ENCODE measurements around the gene CHTF8. TPM values are rescaled to one million over a fixed set of nuclear protein-coding genes. Genes with fewer than 3 reads are reported as not detected.

The CHTF8 gene, protein sequence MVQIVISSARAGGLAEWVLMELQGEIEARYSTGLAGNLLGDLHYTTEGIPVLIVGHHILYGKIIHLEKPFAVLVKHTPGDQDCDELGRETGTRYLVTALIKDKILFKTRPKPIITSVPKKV
- total RNA-seq (10 to 100 TPM; 46.1 to 80.6 (median 55.6) TPM), polyA plus RNA-seq (10 to 100 TPM; 17.2 to 38.0 TPM)
- long read RNA-seq, donor 1, transcript CHTF8-205 (3 exons, 856 nt) = minor isoform, 6 of 28 reads
- long read RNA-seq, donor 1, transcript CHTF8-203 (4 exons, 2,903 nt) = major isoform, 12 of 28 reads
- long read RNA-seq, donor 1, transcript CHTF8-201 (1 exons, 2,561 nt) = minor isoform, 5 of 28 reads
- long read RNA-seq, donor 1, partial matches to known transcripts = 1 of 28 reads
- long read RNA-seq, donor 1, other reads (novel, unspliced or antisense) = 0 of 28 reads
- long read RNA-seq, donor 2, transcript CHTF8-203 (4 exons, 2,903 nt) = major isoform, 17 of 32 reads
- long read RNA-seq, donor 2, transcript CHTF8-205 (3 exons, 856 nt) = minor isoform, 7 of 32 reads
- long read RNA-seq, donor 2, partial matches to known transcripts = 1 of 32 reads
- long read RNA-seq, donor 2, other reads (novel, unspliced or antisense) = 2 of 32 reads
- long read RNA-seq, donor 3, transcript CHTF8-203 (4 exons, 2,903 nt) = major isoform, 35 of 83 reads
- long read RNA-seq, donor 3, transcript CHTF8-205 (3 exons, 856 nt) = minor isoform, 26 of 83 reads
- long read RNA-seq, donor 3, transcript CHTF8-201 (1 exons, 2,561 nt) = minor isoform, 12 of 83 reads
- long read RNA-seq, donor 3, partial matches to known transcripts = 1 of 83 reads
- long read RNA-seq, donor 3, other reads (novel, unspliced or antisense) = 4 of 83 reads

- TF ChIP-seq, protein P1, sequence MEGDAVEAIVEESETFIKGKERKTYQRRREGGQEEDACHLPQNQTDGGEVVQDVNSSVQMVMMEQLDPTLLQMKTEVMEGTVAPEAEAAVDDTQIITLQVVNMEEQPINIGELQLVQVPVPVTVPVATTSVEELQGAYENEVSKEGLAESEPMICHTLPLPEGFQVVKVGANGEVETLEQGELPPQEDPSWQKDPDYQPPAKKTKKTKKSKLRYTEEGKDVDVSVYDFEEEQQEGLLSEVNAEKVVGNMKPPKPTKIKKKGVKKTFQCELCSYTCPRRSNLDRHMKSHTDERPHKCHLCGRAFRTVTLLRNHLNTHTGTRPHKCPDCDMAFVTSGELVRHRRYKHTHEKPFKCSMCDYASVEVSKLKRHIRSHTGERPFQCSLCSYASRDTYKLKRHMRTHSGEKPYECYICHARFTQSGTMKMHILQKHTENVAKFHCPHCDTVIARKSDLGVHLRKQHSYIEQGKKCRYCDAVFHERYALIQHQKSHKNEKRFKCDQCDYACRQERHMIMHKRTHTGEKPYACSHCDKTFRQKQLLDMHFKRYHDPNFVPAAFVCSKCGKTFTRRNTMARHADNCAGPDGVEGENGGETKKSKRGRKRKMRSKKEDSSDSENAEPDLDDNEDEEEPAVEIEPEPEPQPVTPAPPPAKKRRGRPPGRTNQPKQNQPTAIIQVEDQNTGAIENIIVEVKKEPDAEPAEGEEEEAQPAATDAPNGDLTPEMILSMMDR (IDR thresholded peaks at IDR 0.05) = no peak
- peaks cover 0 to 38% (median 5%) of the 10 kb centered on the region in 9 donors for H3K36me3 ChIP-seq
- WGBS, 2 donors = 0 to 1% methylated on average over 59 to 78 of the region's 78 CpGs
- no peaks in the 10 kb centered on the region for H3K27me3 ChIP-seq
- DNase-seq = peak; percentile 87
- intact Hi-C loops (cut with DNase I) = loop anchor here in 1 of 10 donors (5.0 kb wide), 1 partner anchor 290 kb away; the partner anchor contains the start of gene TANGO6
- H3K4me1 ChIP-seq = peaks cover 4 to 39% (median 29%) of the 10 kb centered on the region in 9 donors
- H3K27ac ChIP-seq = peak within 1 kb of the TSS; percentile 82 to 97 (median 92)
- peak; percentile 94 to 97 (median 96) for ATAC-seq
- H3K4me3 ChIP-seq = peak within 1 kb of the TSS; percentile 54 to 99 (median 92)
- no peaks in the 10 kb centered on the region for H3K9me3 ChIP-seq
These were observed at the start of gene CHTF8, which contains the start of gene UTP4 for GRCh38 chr16:69132424-69133252. Gene CHTF8, minus strand, starts transcription at chr16:69132588. Its CDS starts 11,130 bp downstream, at chr16:69121458. Gene UTP4, plus strand, starts transcription at chr16:69132649. Its CDS starts 811 bp downstream, at chr16:69133460.

GRCh38 chr16:69180011-69180338, 47.6 kb upstream of the CHTF8 start:
- intact Hi-C loops (cut with DNase I) = loop anchor here in 1 of 10 donors (10.0 kb wide), 1 partner anchor 105 kb away; no protein-coding TSS in a partner anchor

GRCh38 chr16:69179328-69180010, 47.1 kb upstream of the CHTF8 start:
- intact Hi-C loops (cut with DNase I) = loop anchor here in 1 of 10 donors (10.0 kb wide), 1 partner anchor 105 kb away; no protein-coding TSS in a partner anchor
- TF ChIP-seq, protein P1 (IDR thresholded peaks at IDR 0.05) = no peak
- H3K4me1 ChIP-seq = peaks cover 0 to 30% (median 20%) of the 10 kb centered on the region in 9 donors

More at GRCh38 chr16:69180011-69180338, 47.6 kb upstream of the CHTF8 start:
- TF ChIP-seq, protein P1 (IDR thresholded peaks at IDR 0.05) = no peak
- peak overlapping the region; percentile 4 to 78 (median 36) for H3K27ac ChIP-seq
- H3K9me3 ChIP-seq = no peaks in the 10 kb centered on the region
- DNase-seq (no peak), ATAC-seq (peak in 5 of 8 donors; percentile 3 to 36 (median 10))
- no peaks in the 10 kb centered on the region for H3K36me3 ChIP-seq
- H3K4me1 ChIP-seq = peaks cover 0 to 28% (median 17%) of the 10 kb centered on the region in 9 donors
- H3K27me3 ChIP-seq = no peaks in the 10 kb centered on the region
- H3K4me3 ChIP-seq = no peak overlapping the region

More at GRCh38 chr16:69179328-69180010, 47.1 kb upstream of the CHTF8 start:
- no peaks in the 10 kb centered on the region for H3K27me3 ChIP-seq
- no peak overlapping the region for H3K4me3 ChIP-seq
- peak; percentile 55 to 77 for DNase-seq
- 23 to 32% methylated on average over 6 of the region's 6 CpGs for WGBS, 2 donors
- ATAC-seq = peak; percentile 70 to 90 (median 84)
- no peaks in the 10 kb centered on the region for H3K36me3 ChIP-seq
- H3K9me3 ChIP-seq = no peaks in the 10 kb centered on the region
- H3K27ac ChIP-seq = peak overlapping the region; percentile 4 to 78 (median 36)
